LNCAP (cell line): ENCODE data around the gene ALDH1A3.

ENCODE experiments used
- CTCF ChIP-seq: fragments of 450-650 bp; IDR thresholded peaks from 2 replicates; pipeline ENCODE4 v1.5.1; 2017; ENCODE audit warnings: mild to moderate bottlenecking

The ALDH1A3 gene

DNA sequence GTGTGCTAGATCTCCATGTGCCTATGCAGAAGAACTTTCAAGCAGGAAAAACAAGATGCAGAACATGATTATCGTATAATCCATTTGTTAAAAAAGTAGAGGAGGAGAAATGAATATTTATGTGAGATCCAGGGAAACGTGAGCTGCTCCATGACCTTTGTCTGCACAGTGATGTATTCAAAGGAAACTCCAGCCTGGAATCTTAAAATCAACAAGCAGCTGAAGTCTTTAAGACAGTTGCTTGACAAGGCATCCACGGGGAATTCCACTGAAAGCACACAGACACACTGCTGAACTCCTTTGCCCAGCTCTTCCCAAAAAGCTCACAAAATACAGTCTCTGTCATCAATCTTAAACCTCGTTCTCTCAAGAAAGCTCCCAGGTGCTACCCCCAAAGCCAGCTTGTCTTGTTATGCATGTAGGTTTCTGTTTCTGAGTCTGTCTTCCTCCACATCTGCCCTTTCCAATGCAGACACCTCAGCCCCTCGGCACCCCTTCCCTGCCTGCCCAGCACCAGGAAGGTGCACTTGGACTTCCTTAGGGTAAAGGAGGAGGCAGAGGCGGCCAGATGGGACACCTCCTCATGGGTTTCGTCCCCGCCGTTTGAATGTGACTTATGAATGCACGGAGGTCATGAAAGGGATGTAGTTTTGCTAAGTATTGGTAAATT, 68.3 kb downstream of the ALDH1A3 start:
- TF ChIP-seq CTCF, result no peak

DNA sequence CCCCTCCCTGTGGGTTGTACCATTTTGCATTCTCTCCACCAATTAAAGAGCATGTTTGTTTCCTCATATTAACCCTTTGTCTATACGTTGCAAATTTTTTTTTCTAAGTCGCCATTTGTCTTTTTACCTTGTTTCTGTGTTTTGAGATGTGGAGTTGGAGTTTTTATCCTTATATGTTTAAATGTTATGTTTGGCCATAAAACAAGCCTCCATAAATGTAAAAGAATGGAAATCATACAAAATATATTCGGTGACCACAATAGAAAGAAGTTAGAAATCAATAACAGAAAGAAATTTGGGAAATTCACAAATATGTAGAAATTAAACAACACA, 68.8 kb downstream of the ALDH1A3 start:
- TF ChIP-seq CTCF, result no peak

GRCh38 chr15:100949691-100950090, 70.1 kb downstream of the ALDH1A3 start:
- TF ChIP-seq CTCF, result no peak

GRCh38 chr15:100951965-100952364, 72.3 kb downstream of the ALDH1A3 start:
- TF ChIP-seq CTCF, result no peak

DNA sequence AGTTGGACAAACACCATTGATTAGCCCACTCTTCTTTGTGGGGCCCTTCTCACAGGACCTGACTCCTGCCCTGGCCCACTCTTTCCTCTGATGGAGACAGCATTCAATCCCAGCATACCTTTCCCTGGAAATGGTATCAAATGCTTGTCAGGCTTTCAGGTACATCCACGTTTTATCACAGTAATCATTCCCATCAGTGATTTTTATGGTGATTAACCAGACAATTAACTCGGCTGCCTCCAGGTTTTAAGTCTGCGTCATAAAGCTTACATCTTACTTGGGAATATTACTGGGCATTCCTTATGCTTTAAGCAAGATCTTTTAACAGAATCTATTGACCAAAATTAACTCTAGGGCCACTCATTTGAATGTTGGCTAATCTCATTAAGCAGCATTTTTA, 72.9 kb downstream of the ALDH1A3 start:
- TF ChIP-seq CTCF, result no peak

DNA sequence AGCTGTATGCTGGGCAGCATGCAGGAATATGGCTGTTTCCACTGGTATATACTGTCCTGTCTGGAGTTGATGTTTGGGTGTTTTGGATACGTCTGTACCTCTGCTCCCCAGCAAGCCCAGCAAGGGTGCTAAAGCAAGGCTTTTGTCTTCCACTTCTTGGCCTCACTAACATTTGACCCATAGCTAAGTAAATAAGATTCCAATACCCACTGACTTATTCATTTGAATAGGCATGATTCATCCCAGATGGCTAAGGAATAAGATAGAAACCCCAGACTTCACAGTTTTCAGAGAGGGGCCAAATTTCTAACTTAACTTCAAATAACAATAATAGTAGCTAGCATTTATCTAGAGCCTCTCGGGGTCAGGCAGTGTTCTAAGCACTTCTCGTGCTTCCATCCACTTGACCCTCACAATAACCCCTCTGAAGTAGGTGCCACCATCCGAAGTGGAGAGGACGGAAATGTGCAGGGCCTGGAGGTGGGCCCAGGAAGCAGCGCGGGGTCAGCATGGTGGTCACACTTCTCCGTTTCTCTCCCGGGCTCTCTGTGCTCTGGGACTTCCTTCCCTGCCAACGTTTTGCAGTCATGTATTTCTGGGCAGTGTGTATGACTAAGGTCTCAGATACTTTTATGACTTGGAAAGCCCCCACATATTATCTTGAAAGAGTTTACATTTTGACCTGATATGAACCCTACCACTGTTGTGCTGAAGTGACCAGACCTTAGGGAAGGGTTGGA, 78.9 kb downstream of the ALDH1A3 start:
- TF ChIP-seq CTCF, result no peak

DNA sequence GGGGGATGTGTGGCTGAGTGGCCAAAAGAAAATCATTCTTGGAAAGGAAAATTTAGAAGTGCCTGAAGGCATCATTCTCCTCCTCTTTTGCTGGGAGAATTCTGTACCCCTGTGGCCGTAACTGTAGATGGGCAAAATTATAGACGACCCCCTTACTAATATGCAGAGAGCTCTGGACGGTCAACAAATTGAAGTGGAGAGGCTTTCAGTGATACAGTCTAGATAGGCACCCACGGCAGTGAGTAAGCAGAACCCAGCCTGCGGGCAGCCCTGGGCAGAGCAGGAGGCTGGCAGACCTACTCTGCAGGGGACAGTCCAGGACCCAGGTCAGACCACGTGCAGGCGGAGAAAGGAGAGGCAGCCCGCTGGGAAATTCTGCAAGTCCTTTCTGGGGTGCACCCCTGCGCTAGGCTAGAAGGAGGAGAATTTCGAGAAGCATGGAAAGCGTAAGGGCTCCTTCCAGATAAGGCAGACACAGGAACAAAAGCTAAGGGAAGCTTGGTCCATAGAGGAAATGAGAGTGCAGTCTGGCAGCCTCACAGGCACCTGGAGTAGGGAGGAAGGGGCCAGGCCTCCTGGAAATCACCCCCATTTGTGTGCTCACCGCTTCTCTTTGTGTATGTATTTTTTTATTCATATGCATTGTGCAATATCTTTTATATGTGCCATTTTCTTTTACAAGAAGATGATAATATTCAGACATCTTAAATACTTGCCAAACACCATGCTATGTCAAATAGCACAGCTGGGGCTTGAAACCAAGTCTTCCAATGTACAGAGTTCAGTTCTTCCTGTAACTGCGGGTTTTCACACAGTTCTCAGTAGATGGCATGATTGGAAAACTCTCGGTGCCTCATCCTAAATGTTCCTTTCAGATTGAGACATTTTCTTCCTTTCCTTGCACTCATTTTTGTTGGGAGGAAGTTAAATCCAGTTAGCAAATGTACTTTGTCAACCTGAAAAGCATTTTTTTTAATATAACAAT, 79.7 kb downstream of the ALDH1A3 start:
- no peak for TF ChIP-seq CTCF
